GM19239 (cell line): ENCODE measurements around the gene ITGB3.
"Not testable (repeated sequence)": the region's sequence is repeated elsewhere in the genome, so short reads cannot be mapped to it uniquely, and the experiment has no call there.

Experiments
- DNase-seq: peaks from one replicate; pipeline ENCODE4 v3.0.0; 2011; ENCODE audit warnings: low spot score; ENCODE audit not compliant: insufficient read length
- FAIRE-seq: peaks from 2 replicates; lab custom pipeline; 2011; peaks lifted over from hg19 to GRCh38; lab: Jason Lieb, UNC

ITGB3 gene

DNA sequence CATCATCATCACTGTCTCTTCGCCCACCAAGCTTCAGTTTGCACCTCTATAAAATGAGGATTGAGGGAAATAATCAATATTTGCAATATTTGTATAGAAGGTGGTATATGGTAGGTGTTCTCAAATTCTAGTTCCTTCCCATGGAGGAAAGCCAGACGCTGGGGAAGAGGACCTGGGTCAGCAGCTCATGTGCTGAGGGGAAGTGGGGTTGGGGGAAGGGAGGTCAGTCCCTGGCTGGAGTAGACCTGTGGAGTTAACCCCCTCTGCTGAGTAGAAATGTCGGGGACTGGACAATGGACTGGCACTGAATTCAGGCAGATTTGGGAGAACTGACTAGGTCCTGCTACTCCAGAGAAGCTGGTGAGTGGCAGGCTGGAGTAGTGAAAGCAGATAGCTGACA lies 12.8 kb upstream of the ITGB3 start:
- FAIRE-seq: no peak

DNA sequence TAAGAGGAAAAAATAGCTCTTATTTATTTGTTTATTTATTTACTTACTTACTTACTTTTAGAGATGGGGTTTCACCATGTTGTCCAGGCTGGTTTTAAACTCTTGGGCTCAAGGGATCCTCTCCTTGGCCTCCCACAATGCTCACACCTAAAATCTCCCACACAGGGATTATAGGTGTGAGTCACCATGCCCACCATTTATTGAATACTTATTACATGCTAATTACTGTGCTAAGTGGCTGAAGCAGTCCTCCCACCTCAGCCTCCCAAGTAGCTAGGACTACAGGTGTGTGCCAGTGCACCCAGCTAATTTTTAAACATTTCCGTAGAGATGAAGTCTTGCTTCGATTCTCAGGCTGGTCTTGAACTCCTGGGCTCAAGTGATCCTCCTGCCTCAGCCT lies 11.0 kb upstream of the ITGB3 start:
- DNase-seq (no peak), FAIRE-seq (no peak)

More for the DNA sequence above, 12.8 kb upstream of the ITGB3 start:
- no peak for DNase-seq

DNA sequence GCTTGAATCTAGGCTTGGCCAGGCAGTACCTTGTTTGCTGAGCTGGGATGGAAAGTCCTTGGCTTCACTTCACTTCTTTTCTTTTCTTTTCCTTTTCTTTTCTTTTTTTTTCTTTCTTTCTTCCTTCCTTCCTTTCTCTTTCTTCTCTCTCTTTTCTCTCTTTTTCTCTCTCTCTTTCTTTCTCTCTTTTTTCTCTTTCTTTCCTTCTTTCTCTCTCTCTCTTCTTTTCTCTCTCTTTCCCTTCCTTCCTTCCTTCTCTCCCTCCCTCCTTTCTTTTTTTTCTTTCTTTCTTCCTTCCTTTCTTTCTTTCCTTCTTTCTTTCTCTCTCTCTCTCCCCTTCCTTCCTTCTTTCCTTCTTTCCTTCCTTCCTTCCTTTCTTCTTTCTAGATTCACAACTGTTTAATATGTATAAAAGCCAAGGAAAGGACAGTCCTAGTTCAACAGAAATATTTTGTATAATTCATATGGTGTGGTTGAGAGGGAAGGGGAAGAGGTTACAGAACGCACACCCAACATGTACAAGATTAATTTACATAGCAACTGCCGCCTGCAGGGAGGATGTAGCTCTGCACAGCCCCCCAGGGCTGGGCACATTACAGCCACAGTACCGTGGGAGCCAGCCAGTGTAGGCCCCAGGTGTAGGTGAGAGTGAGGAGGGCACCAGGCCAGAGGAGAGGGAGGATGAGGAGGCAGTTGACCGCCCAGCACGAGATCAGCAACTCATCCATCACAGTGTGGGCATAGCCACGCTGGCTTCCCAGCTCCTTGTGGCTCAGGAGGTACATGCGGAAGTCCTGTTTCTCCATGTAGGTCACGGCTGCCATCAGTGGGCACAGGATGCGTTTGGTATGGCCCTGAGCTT lies 9.7 kb upstream of the ITGB3 start:
- FAIRE-seq: no peak

DNA sequence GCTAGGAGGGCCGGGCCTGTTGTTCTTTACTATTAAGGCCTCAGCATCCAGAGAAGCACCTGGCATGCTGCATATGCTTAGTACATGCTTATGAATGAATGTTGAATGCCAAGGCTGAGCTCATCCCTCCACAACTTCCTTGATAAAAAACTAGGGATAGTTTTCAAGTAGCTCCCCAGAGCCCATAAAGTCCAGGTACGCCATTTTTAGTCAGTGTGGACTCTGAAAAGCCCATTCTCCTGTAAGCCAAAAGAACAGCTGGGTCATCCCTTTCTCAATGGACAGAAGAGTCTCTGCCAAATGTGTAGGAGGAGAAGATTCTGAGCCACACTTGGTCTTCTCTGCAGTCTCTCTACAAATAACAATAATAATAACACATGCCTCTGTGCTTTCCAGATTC lies 8.9 kb upstream of the ITGB3 start:
- DNase-seq (no peak), FAIRE-seq (no peak)

More for the DNA sequence above, 9.7 kb upstream of the ITGB3 start:
- DNase-seq: no peak

DNA sequence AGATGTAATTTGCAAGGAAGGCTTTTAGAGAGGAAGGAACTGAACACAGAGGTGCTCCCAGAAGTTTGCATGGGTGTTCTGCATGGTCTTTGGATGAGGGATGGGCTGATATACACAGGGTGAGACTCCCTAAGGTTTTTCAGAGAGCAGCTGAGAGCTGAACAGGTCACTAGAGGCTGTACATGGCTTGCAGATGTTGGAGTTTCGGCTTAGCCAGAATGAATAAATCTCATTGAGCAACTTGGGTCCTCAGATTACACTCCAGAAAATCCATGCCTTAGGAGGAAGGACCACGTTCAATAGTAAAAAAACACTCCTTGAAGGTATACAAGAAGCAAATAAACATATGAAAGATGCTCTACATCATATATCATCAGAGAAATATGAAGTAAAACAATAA lies 7.5 kb upstream of the ITGB3 start:
- FAIRE-seq: no peak

DNA sequence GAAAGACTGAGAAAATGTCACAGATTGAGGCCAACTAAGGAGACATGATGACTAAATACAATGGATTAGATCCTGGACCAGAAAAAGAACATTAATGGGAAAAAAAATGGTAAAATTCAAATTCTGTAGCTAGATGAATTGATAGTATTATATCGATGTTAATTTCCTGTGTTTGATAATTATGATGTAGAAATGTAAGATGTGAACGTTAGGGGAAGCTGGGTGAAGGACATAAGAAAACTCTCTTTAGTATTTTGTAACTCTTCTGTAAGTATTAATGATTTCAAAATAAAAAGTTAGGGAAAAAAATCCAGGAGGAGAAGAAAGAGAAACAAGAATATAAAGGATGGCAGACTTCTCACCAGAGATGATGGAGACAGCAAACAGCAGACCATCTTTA lies 2.8 kb upstream of the ITGB3 start:
- no peak for FAIRE-seq

More for the DNA sequence above, 7.5 kb upstream of the ITGB3 start:
- no peak for DNase-seq

DNA sequence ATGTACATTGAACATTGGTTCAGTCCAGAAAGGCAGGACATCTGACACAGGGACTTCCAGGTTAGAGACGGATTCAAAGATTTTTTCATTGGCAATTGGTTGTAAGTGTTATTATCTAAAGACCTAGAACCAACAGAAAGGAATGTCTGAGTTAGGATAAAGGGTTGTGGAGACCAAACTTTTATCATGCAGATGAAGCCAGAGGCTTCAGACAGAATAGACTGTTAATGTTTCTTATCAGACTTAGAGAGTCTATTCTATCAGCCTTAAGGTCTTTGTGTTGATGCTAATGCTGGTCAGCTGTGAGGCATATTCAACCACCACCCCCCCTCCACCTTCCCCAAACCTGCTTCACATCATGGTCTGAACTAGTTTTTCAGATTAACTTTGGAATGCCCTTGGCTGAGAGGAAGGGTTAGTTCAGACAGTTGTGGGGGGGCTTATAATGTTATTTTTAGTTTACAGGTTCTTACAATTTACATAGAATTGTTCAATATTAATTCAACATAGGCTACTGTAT lies 2.1 kb upstream of the ITGB3 start:
- FAIRE-seq (no peak), DNase-seq (no peak)

More for the DNA sequence above, 2.8 kb upstream of the ITGB3 start:
- DNase-seq: no peak

DNA sequence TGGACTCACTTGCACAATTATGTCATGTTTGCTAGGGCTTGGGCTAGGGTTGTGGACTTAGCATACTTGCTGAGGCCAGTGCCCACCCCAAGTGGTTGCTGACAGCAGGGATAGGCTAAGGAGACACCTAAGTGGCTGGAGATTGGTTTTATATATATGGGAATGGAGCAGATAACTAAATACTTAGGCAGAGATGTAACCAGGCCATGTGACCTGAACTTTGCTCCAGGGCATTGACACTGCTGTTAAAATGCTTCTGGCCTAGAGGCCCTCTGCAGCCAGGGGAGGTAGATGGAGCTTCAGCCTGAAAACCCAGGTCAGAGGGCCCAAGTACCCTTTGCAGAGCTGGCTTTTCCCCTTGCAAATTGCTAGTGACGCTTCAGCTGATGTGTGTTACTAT lies 1.4 kb upstream of the ITGB3 start:
- FAIRE-seq: no peak
- no peak for DNase-seq

DNA sequence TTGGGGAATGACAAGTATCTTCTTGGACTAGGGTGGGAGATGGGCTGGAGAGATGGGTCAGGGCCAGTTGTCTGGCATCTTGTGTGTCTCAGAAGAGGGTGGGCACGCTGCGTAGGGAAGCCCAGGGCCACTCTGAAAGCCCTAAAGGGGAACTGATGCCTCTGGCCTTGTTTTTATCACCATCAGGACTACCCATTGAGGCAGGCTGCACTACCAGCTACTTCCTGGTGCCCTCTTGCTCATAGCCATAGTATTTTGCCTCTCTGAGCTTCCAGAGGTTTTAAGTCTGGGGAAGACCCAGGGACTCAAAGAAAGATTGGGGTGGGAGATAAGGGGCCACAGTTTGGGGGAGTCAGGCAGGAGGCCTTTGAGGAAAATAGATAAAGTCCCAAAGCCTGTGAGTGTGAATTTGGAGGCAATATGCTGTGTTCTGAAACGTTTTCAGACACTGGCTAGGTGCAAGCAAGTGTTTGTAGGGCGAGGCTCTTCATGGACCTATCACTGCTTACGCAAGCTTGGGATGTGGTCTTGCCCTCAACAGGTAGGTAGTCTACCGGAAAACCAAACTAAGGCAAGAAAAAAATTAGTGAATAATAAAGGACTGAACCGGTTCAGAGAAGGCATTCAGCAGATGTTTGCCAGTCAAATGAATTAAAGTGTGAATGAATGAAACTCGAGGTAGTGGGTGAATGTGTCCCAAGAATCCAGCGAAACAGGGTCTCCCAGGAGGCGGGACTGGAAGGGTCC lies 688 bp upstream of the ITGB3 start:
- FAIRE-seq (peak; percentile 31), DNase-seq (no peak)

DNA sequence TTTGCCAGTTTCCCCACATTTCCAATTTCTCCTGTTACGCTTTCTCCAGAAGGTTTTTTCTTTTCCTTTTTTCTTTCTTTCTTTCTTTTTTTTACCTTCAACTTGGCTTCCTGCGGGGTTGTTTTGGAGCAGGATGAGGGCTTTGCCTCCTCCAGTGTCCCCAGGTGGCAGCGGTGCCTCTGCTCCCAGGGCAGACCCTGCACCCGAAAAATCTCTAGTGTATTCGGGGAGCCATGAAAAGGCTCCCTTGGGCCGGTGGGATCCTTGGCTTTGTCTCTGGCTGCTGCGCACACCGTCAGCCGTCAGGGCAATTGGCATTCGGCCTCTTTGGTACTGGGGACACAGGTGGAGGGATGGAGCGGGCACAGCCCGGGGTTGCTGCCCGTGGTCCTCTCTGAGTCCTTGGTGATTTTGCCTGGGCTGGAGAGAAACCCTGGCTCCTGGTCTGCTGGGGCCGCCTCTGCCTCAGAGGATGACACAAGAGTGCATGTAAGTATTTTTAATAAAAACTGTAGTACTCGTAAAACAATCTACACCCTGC lies 846 bp downstream of the ITGB3 start:
- no peak for DNase-seq
- FAIRE-seq: no peak

DNA sequence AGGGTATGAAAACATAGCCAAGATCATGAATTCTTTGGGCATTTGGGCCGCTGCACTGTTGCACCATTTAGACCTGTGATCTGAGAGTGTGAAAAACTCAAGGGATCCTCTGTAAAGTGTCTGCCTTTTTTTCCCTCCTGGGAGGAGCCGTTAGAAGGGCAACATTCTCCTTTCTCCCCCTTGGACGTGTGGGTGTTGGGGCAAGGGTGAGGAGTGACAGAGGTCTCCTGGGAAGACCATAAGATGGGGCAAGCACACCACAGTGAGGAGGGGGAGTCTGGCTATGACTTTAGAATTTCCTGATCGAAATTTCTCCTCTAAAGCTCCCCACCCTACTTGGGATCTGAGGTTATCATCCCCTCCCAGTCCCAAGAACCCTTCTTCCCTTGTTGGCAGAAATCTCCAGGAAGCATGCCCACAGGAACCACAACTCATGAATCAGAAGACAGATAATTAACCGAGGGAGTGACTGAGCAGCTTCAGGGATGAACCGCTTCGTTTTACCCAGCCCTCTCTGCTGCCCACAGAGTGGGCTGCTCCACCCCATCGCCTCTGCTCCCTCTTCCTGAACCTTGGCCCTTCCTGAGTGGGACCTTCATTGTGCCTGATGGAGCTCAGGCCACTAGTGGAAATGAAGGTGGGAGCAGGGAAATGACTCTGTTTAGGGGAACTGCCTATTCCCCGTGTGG lies 4.2 kb downstream of the ITGB3 start:
- FAIRE-seq (no peak), DNase-seq (no peak)

DNA sequence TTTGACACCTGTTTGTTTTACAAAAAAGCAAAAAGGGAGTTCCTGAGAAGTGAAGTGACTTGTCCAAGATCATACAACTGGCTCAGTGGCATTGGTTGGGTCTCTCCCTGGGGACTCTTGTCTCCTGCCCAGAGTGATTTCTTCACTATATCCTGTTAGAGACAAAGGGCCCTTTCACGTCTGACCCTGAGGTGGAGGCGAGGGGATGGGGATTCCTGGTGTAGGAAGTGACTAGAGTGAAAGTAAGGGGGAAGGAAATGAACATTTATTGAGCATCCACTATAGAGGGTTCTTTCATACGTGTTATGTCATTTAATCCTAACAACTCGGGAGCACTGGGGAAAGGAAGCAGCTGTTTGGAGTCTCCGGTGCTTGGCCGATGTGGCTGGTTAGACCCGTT lies 9.0 kb downstream of the ITGB3 start:
- no peak for FAIRE-seq
- DNase-seq: no peak

DNA sequence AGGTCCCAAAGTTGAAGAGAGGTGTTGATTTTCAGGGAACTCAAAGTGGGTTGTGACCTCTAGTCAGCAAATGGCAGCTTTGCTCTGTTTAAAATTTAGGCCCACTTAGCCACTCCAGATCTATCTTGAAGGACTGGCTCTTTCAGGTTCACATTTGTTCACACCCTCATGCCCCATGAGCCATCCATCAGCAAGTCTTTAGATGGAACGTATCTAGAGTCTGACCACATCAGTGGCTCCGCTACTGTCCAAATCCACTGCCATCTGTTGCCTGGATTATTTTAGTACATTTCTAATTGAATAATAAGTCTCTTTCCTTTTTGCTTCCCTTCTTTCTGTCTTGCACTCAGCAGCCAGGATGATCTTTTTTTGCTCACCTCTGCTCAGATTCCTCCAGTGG lies 10.5 kb downstream of the ITGB3 start:
- FAIRE-seq (no peak), DNase-seq (no peak)

DNA sequence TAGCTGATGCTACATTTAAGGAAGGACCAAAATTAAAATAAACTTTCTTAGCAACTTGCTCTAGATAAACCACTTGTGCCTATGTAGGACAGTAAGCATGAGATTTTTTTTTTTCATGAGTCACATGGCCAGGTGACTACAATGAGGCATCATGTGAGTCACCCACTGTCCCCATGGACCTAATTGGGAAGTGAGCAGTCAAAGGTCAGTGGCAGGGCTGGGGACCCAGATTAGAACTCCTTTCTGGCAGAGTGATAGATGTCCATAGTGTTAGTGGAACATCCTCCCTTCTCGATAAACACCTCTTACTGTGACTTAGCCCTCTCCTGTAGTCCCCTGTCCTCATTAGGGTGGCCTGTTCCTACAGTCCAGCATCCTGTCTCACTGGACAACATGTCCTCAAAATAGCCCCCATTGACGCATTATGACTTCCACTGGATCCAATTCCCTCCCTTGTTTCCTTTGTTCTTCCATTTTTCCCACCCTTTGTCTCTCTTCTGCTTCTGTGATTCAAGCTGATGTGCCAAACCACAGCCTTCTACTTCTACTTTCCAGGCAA lies 12.4 kb downstream of the ITGB3 start:
- no peak for FAIRE-seq
- no peak for DNase-seq

DNA sequence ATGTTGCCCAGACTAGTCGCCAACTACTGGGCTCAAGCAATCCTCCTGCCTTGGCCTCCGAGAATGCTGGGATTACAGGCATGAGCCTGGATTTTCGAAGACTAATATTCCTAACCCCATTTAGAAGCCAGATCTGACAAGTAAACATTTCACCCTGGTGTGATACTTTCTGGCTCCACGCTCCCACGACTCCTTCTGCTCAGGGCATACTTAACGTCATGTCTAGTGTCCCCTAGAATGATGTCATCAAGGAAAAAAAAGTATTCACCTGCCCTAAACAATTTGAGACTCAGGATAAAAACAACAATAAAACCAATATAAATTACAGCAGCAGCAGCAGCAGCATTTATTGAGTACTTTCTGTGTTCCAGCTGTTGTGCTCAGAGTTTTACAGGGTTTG lies 13.2 kb downstream of the ITGB3 start:
- DNase-seq (no peak), FAIRE-seq (no peak)

DNA sequence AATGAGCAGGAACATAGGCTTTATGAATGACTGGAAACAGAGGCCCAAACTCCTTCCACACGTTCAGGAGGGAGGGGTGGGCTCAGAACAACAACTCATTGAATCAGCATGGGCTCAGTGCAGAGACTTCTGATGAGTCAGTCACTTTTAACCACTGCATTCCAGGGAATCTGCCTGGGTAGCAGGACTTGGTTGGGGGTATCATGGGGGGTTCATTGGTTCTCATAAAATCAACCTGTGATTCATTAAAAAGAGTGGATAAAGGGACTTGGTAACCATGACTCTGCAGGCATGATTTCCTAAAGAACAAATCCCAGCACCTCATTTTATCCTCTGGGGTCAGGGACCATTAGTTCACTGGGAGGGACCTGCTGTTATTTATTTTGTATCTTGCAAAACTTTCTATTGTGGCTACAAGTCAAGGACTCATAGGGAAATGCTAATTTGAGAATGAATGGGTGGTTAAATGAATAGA lies 13.8 kb downstream of the ITGB3 start:
- FAIRE-seq: no peak
- DNase-seq: no peak

DNA sequence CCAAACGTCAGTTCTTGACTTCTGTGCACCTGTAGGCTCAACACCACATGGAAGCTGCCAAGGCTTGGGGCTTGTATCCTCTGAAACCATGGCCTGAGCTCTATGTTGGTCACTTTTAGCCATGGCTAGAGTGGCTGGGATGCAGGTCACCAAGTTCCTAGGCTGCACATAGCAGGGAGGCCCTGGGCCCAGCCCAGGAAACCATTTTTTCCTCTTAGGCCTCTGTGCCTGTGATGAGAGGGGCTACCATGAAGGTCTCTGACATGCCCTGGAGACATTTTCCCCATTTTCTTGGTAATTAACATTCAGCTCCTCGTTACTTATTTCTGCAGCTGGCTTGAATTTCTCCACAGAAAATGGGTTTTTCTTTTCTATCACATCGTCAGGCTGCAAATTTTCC lies 15.3 kb downstream of the ITGB3 start:
- not testable (repeated sequence) for FAIRE-seq, DNase-seq

DNA sequence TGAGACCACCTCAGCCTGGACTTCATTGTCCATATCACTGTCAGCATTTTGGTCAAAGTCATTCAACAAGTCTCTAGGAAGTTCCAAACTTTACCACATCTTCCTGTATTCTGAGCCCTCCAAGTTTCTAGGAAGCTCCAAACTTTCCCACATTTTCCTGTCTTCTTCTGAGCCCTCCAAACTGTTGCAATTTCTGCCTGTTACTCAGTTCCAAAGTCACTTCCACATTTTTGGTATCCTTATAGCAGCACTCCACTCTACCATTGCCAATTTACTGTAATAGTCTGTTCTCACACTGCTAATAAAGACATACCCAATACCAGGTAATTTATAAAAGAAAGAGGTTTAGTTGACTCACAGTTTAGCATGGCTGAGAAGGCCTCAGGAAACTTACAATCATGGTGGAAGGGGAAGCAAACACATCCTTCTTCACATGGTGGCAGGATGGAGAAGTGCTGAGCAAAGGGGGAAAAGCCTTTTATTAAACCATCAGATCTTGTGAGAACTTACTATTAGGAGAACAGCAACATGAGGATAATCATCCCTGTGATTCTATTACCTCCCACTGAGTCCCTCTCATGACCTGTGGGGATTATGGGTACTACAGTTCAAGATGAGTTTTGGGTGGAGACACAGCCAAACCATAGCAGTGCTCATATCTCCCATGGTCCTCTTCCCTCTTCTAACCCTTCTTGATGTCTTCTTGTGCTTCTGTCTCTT lies 16.1 kb downstream of the ITGB3 start:
- DNase-seq, FAIRE-seq: not testable (repeated sequence)

DNA sequence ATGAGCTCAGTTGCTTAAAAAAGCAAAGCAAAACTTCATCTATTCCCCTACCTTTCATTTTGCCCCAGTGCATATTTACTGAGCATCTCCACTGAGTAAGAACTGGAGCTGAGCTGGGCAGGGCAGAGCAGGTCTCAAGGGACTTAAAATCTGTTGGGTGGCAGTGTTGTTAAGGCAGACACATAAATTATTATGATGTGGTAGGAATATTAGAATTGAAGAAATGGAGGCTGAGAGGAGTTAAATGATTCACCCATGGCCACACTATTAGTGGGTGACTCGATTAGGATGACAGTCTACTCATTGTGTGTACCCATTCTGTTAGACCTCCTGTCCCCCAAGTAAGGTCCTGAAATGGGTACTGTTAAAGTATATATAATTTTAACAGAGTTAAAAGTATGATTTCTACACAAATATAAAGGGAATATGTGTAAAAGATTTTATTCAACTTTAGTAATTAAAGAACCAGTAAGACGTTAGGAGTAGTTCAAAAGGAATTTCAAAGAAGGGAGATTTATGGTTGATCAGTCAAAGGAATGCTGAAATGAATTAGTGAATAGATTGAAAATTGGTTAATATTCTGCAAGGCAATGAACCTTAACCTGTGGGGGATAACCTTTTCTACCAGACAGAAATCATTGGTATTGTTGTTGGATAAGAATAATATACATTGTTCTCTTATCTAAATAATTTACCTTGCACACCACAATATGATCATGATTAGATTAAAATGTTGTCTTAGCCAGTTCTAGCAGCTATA lies 17.5 kb downstream of the ITGB3 start:
- peak; percentile 26 for FAIRE-seq

More for the DNA sequence above, 17.5 kb downstream of the ITGB3 start:
- no peak for DNase-seq
